AG09319 (cell line): ENCODE data around the gene FRA10AC1.

ENCODE experiments used
- DNase-seq: peaks from one replicate; pipeline ENCODE4 v3.0.0-alpha.2; 2010; ENCODE audit warnings: low read depth; ENCODE audit errors: extremely low read depth
- CTCF ChIP-seq: IDR thresholded peaks from 2 replicates; pipeline ENCODE4 v1.5.1; 2011; ENCODE audit warnings: low read depth, mild to moderate bottlenecking, inconsistent platforms, low read length, moderate library complexity

The FRA10AC1 gene

DNA sequence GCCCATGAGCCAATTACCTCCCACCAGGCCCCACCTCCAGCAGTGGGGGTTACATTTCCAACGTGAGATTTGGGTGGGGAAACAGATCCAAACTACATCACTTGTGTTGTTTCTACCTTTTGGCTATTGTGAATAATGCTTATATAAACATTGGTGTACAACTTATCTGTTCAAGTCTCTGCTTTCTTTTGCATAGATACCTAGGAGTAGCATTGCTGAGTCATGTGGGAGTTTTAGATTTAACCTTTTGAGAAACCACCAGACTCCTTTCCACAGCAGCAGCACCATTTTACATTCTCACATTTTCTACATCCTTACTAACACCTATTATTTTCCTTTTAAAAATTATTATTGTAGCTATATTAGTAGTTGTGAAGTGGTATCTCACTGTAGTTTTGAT is 14.4 kb upstream of the FRA10AC1 start:
- DNase-seq = no peak
- TF ChIP-seq CTCF = no peak

- DNase-seq = no peak
- TF ChIP-seq CTCF = no peak
Measured at GRCh38 chr10:93715345-93715744, 13.0 kb upstream of the FRA10AC1 start.

DNA sequence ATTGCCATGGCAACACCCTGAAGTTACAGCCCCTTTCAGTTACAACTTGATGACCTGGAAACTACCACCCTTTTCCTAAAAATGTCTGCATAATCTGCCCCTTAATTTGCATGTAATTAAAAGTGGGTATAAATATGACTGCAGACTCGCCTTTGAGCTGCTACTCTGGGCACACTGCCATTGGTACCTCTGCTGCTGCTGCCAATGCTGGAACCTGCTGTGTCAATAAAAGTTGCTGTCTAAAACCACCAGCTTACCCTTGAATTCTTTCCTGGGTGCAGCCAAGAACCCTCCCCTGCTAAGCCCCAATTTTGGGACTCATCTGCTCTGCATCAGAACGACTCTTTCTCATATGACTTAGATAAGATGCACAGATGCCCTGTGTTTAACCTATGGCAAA is 10.2 kb upstream of the FRA10AC1 start:
- DNase-seq = no peak
- TF ChIP-seq CTCF = no peak

DNA sequence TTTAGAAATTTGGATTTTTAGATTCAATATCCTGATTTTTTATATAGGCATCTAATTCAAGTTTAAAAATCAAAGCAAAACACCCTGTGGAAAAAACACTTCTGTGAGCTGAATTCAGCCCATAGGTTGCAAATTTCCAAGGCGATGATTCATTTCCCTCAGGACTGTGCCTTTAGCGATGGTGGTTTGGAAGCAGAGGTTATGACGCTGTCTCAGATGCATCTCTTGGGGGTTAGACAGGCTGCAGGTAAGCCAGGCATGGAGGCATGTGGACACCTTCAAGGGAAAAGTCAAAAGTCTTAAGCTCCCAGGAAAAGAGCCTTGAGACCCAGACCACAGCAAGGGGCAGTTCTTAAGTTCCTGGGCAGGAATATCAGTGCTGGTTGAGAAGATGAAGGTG is 9.5 kb upstream of the FRA10AC1 start:
- TF ChIP-seq CTCF = no peak
- no peak for DNase-seq

GRCh38 chr10:93710333-93710909 is 8.0 kb upstream of the FRA10AC1 start:
- no peak for TF ChIP-seq CTCF

DNA sequence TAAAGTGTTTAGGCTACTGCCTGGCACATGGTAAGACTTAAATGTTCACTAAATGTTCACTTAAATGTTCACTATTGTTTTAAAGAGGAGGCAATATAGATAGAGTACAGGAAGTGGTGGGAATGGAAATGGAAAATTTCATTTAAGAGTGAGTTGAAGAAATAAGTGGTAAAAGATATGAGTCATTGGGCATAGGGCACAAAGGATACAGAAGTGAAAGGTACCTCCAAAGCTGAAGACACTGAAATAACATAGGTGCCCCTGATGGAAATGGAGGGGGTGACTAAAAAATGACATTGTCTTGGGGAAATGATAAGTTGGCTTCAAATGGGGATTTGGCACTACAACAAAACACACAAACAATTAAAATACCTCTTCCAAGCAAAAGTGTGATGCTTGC is 5.2 kb upstream of the FRA10AC1 start:
- no peak for TF ChIP-seq CTCF
- DNase-seq = no peak

More at GRCh38 chr10:93710333-93710909, 8.0 kb upstream of the FRA10AC1 start:
- no peak for DNase-seq

GRCh38 chr10:93704451-93704850 is 2.1 kb upstream of the FRA10AC1 start:
- TF ChIP-seq CTCF = no peak
- DNase-seq = no peak
